D721Med (cell line): ENCODE data around the gene SYT3.

Experiments used
- DNase-seq: peaks from one replicate; pipeline ENCODE4 v3.0.0; 2011; ENCODE audit warnings: low spot score; ENCODE audit not compliant: insufficient read length
- FAIRE-seq: peaks from 2 replicates; lab custom pipeline; 2011; peaks lifted over from hg19 to GRCh38; lab: Jason Lieb, UNC
- TF ChIP-seq, protein P1 (sequence below): IDR thresholded peaks from 2 replicates; pipeline ENCODE4 v1.5.1; 2012; ENCODE audit warnings: mild to moderate bottlenecking, control low read depth; ENCODE audit not compliant: insufficient read depth; ENCODE audit errors: missing control alignments

Gene SYT3

GRCh38 chr19:50573741-50574461 lies 65.8 kb downstream of the SYT3 start:
- DNase-seq = no peak
- FAIRE-seq = no peak
- TF ChIP-seq, protein P1, sequence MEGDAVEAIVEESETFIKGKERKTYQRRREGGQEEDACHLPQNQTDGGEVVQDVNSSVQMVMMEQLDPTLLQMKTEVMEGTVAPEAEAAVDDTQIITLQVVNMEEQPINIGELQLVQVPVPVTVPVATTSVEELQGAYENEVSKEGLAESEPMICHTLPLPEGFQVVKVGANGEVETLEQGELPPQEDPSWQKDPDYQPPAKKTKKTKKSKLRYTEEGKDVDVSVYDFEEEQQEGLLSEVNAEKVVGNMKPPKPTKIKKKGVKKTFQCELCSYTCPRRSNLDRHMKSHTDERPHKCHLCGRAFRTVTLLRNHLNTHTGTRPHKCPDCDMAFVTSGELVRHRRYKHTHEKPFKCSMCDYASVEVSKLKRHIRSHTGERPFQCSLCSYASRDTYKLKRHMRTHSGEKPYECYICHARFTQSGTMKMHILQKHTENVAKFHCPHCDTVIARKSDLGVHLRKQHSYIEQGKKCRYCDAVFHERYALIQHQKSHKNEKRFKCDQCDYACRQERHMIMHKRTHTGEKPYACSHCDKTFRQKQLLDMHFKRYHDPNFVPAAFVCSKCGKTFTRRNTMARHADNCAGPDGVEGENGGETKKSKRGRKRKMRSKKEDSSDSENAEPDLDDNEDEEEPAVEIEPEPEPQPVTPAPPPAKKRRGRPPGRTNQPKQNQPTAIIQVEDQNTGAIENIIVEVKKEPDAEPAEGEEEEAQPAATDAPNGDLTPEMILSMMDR = no peak
